ENCODE results near the gene KRTAP9-6.
"Not testable (repeated sequence)": the region's sequence is repeated elsewhere in the genome, so short reads cannot be mapped to it uniquely, and the experiment has no call there.

- TF ChIP-seq CTCF (conservative IDR thresholded peaks at IDR 0.05; ENCODE audit: low read length); EZH2phosphoT487 (IDR thresholded peaks at IDR 0.05; ENCODE audit: borderline replicate concordance): not testable (repeated sequence)
Observed at GRCh38 chr17:41226598-41227095, 38.5 kb upstream of the KRTAP9-6 start, which contains the start of gene KRTAP9-2.

All from Loucy (cell line).